GM12801 (cell line): ENCODE measurements around the gene ADAMTSL1.

Experiments used
- TF ChIP-seq, protein P1 (sequence below): IDR thresholded peaks from one replicate; pipeline ENCODE4 v1.5.1; 2011; ENCODE audit warnings: control low read depth; ENCODE audit not compliant: insufficient read length; ENCODE audit errors: extremely low read depth

ADAMTSL1 gene

DNA sequence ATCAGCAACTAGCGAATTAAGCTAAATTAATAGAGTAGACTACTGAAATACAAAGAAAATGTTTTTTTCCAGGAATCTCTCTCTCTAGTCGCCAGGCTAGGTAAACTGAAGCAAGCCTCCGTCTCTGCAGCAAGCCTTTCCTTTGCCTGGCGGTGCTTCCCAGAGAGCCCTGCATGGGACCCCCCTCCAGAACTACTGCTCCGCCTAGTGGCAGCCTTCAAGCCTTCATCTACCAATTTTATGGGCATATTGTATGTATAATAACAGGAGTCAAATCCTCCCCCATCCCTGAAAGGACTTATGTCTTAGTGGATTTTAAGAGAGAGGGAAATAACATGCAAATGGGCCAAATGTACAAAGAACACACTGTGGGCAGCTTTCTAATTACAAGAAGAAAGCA, 317.1 kb downstream of the ADAMTSL1 start:
- TF ChIP-seq, protein P1, sequence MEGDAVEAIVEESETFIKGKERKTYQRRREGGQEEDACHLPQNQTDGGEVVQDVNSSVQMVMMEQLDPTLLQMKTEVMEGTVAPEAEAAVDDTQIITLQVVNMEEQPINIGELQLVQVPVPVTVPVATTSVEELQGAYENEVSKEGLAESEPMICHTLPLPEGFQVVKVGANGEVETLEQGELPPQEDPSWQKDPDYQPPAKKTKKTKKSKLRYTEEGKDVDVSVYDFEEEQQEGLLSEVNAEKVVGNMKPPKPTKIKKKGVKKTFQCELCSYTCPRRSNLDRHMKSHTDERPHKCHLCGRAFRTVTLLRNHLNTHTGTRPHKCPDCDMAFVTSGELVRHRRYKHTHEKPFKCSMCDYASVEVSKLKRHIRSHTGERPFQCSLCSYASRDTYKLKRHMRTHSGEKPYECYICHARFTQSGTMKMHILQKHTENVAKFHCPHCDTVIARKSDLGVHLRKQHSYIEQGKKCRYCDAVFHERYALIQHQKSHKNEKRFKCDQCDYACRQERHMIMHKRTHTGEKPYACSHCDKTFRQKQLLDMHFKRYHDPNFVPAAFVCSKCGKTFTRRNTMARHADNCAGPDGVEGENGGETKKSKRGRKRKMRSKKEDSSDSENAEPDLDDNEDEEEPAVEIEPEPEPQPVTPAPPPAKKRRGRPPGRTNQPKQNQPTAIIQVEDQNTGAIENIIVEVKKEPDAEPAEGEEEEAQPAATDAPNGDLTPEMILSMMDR: no peak

DNA sequence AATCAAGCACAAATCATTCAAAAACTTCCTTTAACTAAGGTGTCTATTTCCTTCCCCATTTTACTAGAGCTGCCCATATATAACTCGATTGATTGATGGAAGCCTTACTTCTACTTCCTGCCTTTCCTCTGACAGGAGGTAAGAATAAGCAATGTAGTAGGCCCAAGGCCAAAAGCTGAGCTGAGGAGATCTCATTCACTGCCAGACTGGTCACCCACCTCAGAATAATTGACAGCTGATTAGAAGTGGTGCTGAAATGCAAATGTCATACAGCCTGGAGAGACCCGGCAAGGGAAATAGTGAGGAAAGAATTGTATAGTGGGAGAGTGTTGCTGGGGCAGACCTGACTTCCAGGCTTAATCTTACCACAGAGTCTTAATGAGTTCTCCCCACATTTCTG, 319.2 kb downstream of the ADAMTSL1 start:
- TF ChIP-seq, protein P1: no peak

DNA sequence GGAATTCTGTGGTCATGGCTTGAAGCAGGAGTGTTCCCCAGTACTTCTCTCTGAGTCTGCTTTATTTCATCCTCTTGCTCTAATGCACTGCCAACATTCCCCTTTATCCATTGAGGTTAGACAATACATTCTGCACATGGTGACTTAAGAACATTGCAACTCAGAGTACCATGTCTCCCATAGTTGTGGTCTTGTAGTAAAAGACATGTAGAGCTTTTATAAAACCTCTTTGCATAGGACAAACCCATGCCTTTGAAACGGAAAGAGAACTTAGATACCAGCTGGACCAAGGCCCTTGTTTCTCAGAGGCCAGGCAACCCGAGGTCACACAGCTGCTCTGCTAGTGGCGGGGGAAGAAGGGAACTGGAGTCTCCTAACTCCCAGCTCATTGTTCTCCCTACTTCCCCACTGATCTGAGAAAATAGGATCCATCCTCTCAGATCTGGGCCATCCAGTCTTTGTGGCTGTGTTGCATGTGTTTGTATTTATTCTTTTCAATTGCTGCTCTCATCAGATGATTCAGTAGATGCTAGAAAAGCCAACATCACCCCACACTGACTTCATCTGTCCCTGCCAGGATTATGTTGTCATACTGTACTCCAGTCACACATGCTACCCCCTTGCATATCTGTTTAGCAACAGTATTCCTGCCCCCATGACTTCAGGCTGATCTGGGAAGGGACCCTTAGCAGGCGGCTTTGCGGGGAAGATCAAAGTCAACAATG, 322.2 kb downstream of the ADAMTSL1 start:
- TF ChIP-seq, protein P1: no peak

DNA sequence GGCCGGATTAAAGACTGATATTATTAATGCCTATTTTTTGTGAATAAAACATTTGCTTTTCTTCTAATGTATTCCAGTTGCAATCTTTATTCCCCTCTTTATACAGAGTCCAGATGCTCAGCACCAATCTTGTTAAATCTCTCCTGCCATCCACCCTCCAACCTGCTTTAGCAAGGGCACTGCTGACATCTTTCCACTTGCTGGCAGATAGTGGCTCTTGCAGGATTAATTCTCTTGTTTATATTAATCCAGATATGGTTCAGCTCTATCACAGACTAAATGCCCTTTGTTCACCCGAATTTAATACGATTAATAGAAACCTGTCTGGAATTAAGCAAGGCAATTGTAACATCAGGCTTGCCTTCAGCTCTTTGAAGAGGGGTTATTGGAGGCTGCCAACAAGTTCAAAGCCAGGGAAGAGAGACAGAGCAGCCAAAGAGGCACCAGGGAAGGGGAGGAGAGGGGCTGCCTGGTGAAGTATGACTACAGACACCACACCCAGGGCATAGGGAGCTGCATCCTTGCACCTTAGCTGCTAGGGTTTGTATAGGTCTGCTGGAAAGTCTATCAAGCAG, 322.8 kb downstream of the ADAMTSL1 start:
- TF ChIP-seq, protein P1: no peak

DNA sequence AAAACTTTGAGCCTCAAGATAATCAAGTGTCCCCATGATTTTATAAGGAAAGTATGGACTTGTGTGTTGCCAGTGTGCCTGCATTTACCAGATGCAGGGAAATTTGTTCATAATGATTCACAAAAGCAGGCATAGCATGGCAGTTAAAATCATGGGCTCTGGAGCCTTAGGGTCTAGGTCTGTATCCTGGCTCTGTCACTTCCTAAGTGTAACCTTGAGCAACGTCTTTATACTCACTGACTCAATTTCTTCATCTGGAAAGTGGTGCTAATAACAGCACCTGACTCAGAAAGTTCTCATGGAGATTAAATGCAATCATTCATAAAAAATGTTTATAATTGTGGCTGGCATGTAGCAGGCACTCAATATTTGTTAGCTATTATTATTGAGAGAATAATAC, 324.2 kb downstream of the ADAMTSL1 start:
- TF ChIP-seq, protein P1: no peak

DNA sequence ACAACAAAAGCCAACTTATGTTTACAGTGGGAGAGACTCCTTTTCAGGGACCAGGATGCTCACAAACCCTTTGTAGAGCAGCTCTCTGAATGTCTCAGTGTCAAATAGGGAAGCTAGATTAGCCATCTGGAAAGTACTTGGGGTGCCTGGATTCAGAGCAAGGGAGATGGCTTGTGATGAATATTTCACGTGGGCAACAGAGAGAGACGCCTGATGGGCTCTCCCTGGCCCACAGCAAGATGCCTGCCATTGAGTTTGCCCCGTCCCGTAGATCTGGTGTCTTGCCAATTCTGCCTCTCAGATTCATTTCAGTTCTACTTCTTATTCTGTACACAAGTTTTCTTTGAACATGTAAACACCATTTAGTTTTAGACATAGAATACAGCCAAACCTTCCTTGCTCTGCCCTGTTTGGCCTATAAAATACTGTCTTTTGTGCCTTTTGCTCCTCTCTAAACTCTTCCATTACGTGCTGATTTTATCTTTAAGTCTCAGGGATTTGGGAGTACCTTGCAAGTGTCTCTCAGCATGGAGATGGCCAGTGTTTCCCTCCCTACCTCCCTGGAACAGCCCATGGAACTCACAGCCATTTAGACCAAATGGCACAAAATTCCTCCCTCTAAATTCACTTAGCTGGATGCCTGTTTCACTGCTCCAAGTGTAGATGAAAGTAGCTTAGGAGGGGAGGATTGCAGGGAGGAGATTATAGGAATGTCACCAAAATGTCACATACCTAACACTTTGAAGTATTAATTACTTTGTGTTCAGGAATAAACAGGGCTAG, 324.7 kb downstream of the ADAMTSL1 start:
- TF ChIP-seq, protein P1: no peak

DNA sequence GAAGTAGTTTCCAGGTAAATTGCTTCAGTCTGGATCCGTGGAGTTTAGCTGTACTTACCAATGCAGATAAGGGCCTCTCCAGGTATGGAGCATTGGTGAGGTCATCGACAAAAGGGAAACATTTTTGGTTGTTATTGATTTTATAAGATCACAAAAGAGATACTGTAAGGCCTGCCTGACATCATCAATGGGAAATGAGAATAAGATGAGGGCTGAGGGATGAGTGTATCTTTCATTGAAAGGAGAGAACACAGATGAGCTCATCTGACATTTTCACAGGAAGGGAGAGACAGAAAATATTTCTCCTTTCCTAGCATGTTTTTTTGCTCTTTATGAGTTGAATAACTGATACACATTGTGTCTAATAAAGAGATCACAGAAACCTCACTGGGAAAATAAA, 325.5 kb downstream of the ADAMTSL1 start:
- TF ChIP-seq, protein P1: no peak
